ENCODE data around the gene CLCF1. TPM values are rescaled to one million over a fixed set of nuclear protein-coding genes. Genes with fewer than 3 reads are reported as not detected.

The CLCF1 gene
- total and polyA plus RNA-seq, 10 of the 15 experiments (the other 5 are each of a cell fraction or from before 2014, with no cell fraction given) = 0.16 to 2.1 (median 0.63) TPM; not detected in 1

DNA sequence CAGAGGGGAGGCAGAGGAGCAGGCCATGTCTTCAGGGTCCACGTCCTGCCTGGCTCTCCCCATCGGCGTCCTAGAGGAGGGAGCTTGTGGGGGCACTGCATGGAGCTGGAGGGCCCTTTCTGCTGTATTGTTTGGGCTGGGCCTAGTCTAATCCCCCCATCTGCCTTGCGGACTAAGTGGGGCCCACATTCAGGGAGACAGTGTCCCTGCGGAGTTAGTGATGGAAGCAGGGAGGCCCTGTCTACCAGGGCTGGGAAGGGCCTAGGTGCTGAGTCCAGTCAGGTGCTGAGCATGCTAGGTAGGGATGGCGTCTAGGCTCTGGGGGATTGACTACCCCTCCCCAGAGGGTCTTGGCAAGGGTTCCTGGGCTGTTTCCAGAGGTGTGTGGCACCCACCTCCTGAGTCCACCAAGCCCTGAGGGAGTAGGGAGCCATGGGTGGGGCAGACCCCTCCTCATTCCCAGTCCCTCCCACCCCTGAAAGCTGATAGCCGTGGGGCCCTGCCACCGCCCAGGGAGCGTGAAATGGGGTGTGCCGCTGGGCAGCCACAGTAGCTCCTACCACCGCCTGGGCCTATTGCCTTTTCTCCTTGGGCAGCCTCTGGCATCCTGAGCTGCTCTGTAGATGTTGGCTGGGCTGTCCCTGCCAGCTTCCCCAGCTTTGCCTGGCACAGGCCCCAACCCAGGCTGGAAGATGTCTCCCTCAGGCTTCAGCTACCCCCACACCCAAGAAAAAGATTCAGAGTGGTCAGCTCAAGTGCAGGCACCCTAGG, 18.2 kb downstream of the CLCF1 start:
- H3K9ac ChIP-seq (ENCODE audit: control insufficient read depth, insufficient read depth, low read length) = peak overlapping the region; percentile 71
- peak overlapping the region; percentile 20; the same call in 1 of the 2 replicates for H3K4me3 ChIP-seq
- ChIA-PET POLR2A (interaction anchor here (0.5 to 11.4 kb wide), 14 partner anchors 10 to 133 kb away, joined by 3 to 183 read pairs (median 14); partner anchors contain the start of genes PPP1CA, PTPRCAP, RAD9A and TBC1D10C), CTCF (interaction anchor here (0.9 to 26.2 kb wide), 9 partner anchors 10 to 228 kb away, joined by 3 to 1301 read pairs (median 7); partner anchors contain the start of genes CLCF1, GSTP1, PPP1CA and RAD9A), RAD21 (ENCODE audit: unreplicated experiment) (interaction anchor here (0.5 to 10.1 kb wide), 12 partner anchors 10 to 227 kb away, joined by 4 to 525 read pairs (median 22); partner anchors contain the start of genes CLCF1, PPP1CA, PTPRCAP and RAD9A), SMC1A (ENCODE audit: uncharacterized antibody, unreplicated experiment) (interaction anchor here (1.0 to 15.8 kb wide), 8 partner anchors 10 to 77 kb away, joined by 3 to 646 read pairs (median 6); partner anchors contain the start of genes CLCF1, PPP1CA and RAD9A)
- no peaks in the 10 kb centered on the region for H4K20me1 ChIP-seq (ENCODE audit: control insufficient read depth, insufficient read depth)
- WGBS (ENCODE audit: insufficient coverage, insufficient replicate concordance, low lambda C conversion rate, missing lambda C conversion rate) = 83% methylated on average over 11 of the region's 11 CpGs
- peaks cover 44% of the 10 kb centered on the region for H3K4me1 ChIP-seq (ENCODE audit: control insufficient read depth, insufficient read depth, low read length)
- no TSS peak for BruUV-seq (replicated peaks)
- intact Hi-C loops (cut with micrococcal nuclease; ENCODE audit: unreplicated experiment) = no loop called here
- no peak for ATAC-seq
- no peaks in the 10 kb centered on the region for H3K9me3 ChIP-seq (replicated peaks; ENCODE audit: control insufficient read depth, insufficient read depth, low read length)
- H3K27me3 ChIP-seq (replicated peaks in 1 of 2; ENCODE audit: control insufficient read depth in 2 of 2, insufficient read depth in 2 of 2, low read length in 1 of 2) = no peaks in the 10 kb centered on the region; a peak in 1 of 4 replicates
- H3K4me2 ChIP-seq (ENCODE audit: control insufficient read depth, insufficient read depth) = peak overlapping the region; percentile 85
- H3K79me2 ChIP-seq (ENCODE audit: control insufficient read depth, insufficient read depth, low read length) = peaks cover 19% of the 10 kb centered on the region
- in situ Hi-C loops (cut with MboI) = no loop called here
- H3K36me3 ChIP-seq (ENCODE audit: control insufficient read depth in 2 of 2, insufficient read depth in 2 of 2, low read length in 1 of 2) = no peaks in the 10 kb centered on the region
- DNase-seq (ENCODE audit: low read depth, low spot score) = no peak
- H3K27ac ChIP-seq (ENCODE audit: control insufficient read depth, insufficient read depth) = peak overlapping the region; percentile 99
- TF ChIP-seq EGR1 (IDR thresholded peaks at IDR 0.05; ENCODE audit: borderline replicate concordance in 1 of 2, low read depth in 2 of 2, low read length in 2 of 2) = no peak
- no peak for TF ChIP-seq CEBPB (IDR thresholded peaks at IDR 0.05; ENCODE audit: borderline replicate concordance in 1 of 2, low read depth in 2 of 2, low read length in 2 of 2)
- TF ChIP-seq PML (IDR thresholded peaks at IDR 0.05; ENCODE audit: low read length) = no peak
- no peak for TF ChIP-seq KDM1A (IDR thresholded peaks at IDR 0.05; ENCODE audit: borderline replicate concordance)
- TF ChIP-seq ZBTB4 (CRISPR knock-in tag; IDR thresholded peaks at IDR 0.05) = no peak
- TF ChIP-seq STAT3 (IDR thresholded peaks at IDR 0.05; ENCODE audit: low read depth, low read length) = no peak
- no peak; the same call in 1 of the 2 replicates for TF ChIP-seq HDGF (IDR thresholded peaks at IDR 0.05)
- no peak for TF ChIP-seq HDAC2 (IDR thresholded peaks at IDR 0.05)
- TF ChIP-seq BCL11A (IDR thresholded peaks at IDR 0.05; ENCODE audit: low read depth, low read length) = no peak
- no peak for TF ChIP-seq ETV6 (conservative IDR thresholded peaks at IDR 0.05 in 1 of 2, IDR thresholded peaks at IDR 0.05 in 1 of 2; ENCODE audit: borderline replicate concordance in 1 of 2, low read depth in 1 of 2)
- TF ChIP-seq POU2F2 (IDR thresholded peaks at IDR 0.05; ENCODE audit: borderline replicate concordance, low read depth, low read length) = no peak
- TF ChIP-seq ZSCAN29 (IDR thresholded peaks at IDR 0.05) = no peak
- TF ChIP-seq WRNIP1 (IDR thresholded peaks at IDR 0.05; ENCODE audit: borderline replicate concordance, low read depth, low read length) = no peak
- TF ChIP-seq IKZF2 (IDR thresholded peaks at IDR 0.05) = no peak
- H2AFZ ChIP-seq (ENCODE audit: control insufficient read depth, low read depth, low read length) = no peak overlapping the region
- FAIRE-seq = no peak
